ENCODE results near the gene EMC9.

EMC9 gene

DNA sequence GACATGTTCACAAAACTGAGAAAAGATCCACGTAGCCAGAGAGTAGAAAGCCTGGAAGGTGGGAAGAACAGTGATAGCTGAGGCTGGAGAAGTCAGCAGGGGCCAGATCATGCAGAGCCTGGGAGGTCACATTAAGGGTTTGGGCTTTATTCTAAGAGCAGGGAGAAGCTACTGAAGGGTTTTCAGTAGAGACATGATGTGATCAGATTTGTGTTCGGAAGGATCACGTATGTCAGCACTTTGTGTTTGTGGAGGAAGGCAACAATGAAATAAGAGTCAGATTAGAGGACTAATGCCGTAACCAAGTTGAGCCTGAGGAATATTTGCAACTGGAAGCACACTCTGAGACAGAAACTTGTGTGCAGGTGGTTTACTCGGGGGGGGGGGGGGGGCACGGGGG lies 51.5 kb downstream of the EMC9 start:
- no peak for DNase-seq (ENCODE audit: low spot score)

Small RNA genes lying within 50 kb of the gene (small RNA-seq; reads per million reads assigned to genes)
- gene AL136295.4 (0 to 0.04 reads per million in 2 experiments), gene IPO4 (0.05 to 0.09 reads per million in 2 experiments), gene IRF9 (0 to 0.04 reads per million in 2 experiments), gene RNA5SP383 (0.05 to 2.1 reads per million in 2 experiments)

Measured in SK-N-DZ (cell line).